NB4 (cell line): ENCODE results near the gene ANKH.

Experiments used
- DNase-seq: peaks from one replicate; pipeline ENCODE4 v3.0.0; 2010; ENCODE audit warnings: low read depth
- H3K4me3 ChIP-seq: one replicate; pipeline ENCODE4 v1.5.1; 2011; ENCODE audit warnings: mild to moderate bottlenecking, low read depth, low read length, moderate library complexity
- CTCF ChIP-seq: IDR thresholded peaks from one replicate; pipeline ENCODE4 v1.5.1; 2012; ENCODE audit warnings: low read depth, low read length
- MAX ChIP-seq: IDR thresholded peaks from 2 replicates; pipeline ENCODE4 v1.6.1; 2011; ENCODE audit warnings: low read depth, low read length
- MYC ChIP-seq: IDR thresholded peaks from 2 replicates; pipeline ENCODE4 v1.6.1; 2011; ENCODE audit warnings: low read depth, low read length
- POLR2A ChIP-seq: IDR thresholded peaks from 2 replicates; pipeline ENCODE4 v1.6.1; 2011; ENCODE audit warnings: mild to moderate bottlenecking; ENCODE audit not compliant: insufficient read length; ENCODE audit errors: extremely low read depth

Gene ANKH

DNA sequence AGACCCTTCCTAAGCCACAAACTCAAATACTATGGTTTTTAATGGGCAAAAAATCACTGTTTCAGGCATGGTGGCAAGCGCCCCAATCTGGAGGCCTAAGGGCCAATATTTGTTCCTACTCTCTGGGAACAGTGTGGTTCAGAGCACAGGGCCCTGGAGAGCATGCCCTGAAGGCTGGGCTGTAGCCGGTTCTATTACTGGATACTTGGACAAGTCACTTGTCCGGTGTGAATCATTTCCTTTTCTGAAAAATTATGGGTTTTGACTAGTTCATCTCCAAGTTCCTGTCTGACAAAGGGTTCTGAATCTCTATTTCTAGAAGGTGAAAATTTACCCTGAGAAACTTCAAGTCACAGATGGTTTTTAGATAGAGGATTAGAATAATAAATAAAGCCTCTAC is 132.0 kb downstream of the ANKH start:
- no peak for DNase-seq
- TF ChIP-seq CTCF (no peak), MYC (no peak), MAX (no peak), POLR2A (no peak)
- H3K4me3 ChIP-seq, result no peak overlapping the region

DNA sequence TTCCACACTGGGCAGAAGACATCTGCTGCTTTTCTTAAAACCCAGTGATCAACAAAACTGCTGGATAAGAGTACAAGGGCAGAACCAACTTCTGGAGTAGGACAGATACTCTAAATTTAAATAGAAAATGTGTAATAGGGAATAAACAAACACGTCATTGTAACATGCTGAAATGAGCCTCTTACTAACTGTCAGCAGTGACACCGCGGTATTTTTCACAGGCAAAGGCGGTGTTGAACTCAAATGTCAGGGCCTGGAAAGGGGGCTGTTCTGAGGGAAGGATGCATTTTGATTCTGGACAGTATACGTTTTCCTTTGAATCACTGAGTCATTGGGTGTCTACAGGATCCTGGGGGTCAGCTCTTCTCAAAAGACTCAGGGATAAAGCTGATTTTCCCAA is 133.5 kb downstream of the ANKH start:
- TF ChIP-seq MAX (no peak), POLR2A (no peak), MYC (no peak), CTCF (no peak)
- H3K4me3 ChIP-seq, result no peak overlapping the region
- no peak for DNase-seq

GRCh38 chr5:14737291-14737690 is 134.3 kb downstream of the ANKH start:
- TF ChIP-seq MYC, result no peak
- TF ChIP-seq MAX, result no peak
- TF ChIP-seq POLR2A, result no peak
- no peak for TF ChIP-seq CTCF
- H3K4me3 ChIP-seq, result no peak overlapping the region
- no peak for DNase-seq

GRCh38 chr5:14735944-14736343 is 135.6 kb downstream of the ANKH start:
- DNase-seq, result peak; percentile 27
- TF ChIP-seq MYC, result no peak
- TF ChIP-seq MAX, result peak; percentile 62
- no peak for TF ChIP-seq POLR2A
- TF ChIP-seq CTCF, result no peak
- no peak overlapping the region for H3K4me3 ChIP-seq

DNA sequence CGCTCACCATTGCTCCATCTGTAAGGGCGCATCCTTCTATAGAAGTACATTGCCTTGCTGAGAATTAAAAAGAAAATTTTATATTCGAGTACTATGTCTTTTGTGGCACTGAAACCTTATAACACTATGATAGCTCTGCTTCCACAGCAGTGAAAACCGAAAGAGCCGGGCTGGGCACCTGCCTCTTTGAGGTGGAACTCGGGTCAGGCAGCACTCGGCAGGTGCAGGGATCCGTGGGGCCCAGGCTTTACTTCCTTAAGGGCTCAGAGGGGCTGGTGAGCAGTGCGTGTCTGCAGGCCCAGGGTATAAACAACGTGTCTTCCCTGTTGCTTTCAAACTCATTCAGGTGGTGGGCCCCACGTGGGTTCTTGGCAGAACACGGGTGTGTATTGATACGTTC is 137.2 kb downstream of the ANKH start:
- DNase-seq, result no peak
- TF ChIP-seq MYC (no peak), POLR2A (no peak), MAX (no peak), CTCF (no peak)
- H3K4me3 ChIP-seq, result no peak overlapping the region

GRCh38 chr5:14733661-14734060 is 137.9 kb downstream of the ANKH start:
- H3K4me3 ChIP-seq, result no peak overlapping the region
- TF ChIP-seq MAX (no peak), MYC (no peak), CTCF (no peak), POLR2A (no peak)
- no peak for DNase-seq
